LNCAP (cell line): ENCODE data around the gene ADTRP.

Source experiments
- TF ChIP-seq, protein P1 (sequence below): fragments of 450-650 bp; IDR thresholded peaks from 2 replicates; pipeline ENCODE4 v1.5.1; 2017; ENCODE audit warnings: mild to moderate bottlenecking

Gene ADTRP

GRCh38 chr6:11667876-11668275 is 110.7 kb downstream of the ADTRP start:
- TF ChIP-seq, protein P1, sequence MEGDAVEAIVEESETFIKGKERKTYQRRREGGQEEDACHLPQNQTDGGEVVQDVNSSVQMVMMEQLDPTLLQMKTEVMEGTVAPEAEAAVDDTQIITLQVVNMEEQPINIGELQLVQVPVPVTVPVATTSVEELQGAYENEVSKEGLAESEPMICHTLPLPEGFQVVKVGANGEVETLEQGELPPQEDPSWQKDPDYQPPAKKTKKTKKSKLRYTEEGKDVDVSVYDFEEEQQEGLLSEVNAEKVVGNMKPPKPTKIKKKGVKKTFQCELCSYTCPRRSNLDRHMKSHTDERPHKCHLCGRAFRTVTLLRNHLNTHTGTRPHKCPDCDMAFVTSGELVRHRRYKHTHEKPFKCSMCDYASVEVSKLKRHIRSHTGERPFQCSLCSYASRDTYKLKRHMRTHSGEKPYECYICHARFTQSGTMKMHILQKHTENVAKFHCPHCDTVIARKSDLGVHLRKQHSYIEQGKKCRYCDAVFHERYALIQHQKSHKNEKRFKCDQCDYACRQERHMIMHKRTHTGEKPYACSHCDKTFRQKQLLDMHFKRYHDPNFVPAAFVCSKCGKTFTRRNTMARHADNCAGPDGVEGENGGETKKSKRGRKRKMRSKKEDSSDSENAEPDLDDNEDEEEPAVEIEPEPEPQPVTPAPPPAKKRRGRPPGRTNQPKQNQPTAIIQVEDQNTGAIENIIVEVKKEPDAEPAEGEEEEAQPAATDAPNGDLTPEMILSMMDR: no peak

- TF ChIP-seq, protein P1: no peak
These were observed 112.8 kb downstream of the ADTRP start for GRCh38 chr6:11665604-11666326.
